ENCODE measurements around the gene HHATL.
"Not testable (repeated sequence)": the region's sequence is repeated elsewhere in the genome, so short reads cannot be mapped to it uniquely, and the experiment has no call there.

The HHATL gene

DNA sequence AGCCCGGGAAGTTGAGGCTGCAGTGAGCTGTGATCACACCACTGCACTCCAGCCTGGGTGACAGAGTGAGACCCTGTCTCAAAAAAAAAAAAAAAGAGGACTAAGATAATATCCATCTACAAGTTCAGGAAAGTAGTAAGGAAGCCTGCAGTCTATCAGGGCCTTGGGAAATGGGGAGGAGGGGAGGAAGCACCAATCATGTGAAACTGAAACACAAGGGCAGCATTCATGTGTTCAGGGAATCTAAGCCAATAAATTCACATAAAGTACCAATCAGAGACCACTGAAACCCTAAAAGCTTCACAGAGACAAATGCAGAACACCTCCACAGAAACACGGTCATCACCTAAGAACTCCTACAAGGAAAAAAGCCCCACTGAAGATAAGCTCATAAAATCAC is 22.9 kb upstream of the HHATL start:
- Histone ChIP-seq H3K9ac (ENCODE audit: low read depth, low read length) (no peak overlapping the region), H3K9me3 (ENCODE audit: insufficient read depth, low read depth, low read length) (no peaks in the 10 kb centered on the region), H3K36me3 (ENCODE audit: insufficient read depth, low read length) (no peaks in the 10 kb centered on the region), H3K27ac (ENCODE audit: low read depth, low read length) (no peak overlapping the region), H3K4me3 (ENCODE audit: low read length) (no peak overlapping the region), H3K27me3 (ENCODE audit: insufficient read depth, low read length) (no peaks in the 10 kb centered on the region), H3K4me1 (ENCODE audit: insufficient read depth, low read length) (no peaks in the 10 kb centered on the region)
- WGBS: 91% methylated on average over 2 of the region's 2 CpGs

DNA sequence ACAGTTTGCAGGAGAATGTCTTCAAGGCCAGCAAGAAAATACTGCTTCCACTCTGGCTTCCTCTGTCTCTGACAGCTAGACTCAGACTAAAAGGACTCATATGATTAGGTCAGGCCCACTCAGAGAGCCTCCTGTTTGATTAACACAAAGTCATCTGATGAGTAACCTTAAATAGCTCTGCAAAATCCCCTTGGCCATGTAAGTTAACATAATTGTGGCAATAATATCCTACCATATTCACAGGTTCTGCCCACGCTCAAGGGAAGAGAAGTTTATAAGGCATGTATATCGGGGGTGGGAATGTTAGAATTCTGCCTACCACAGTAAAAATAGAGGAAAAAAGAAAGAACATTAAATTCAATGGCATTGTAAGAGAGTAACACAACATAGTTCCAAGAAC is 20.6 kb upstream of the HHATL start:
- no peaks in the 10 kb centered on the region for H3K9me3 ChIP-seq (ENCODE audit: insufficient read depth, low read depth, low read length)
- H3K27ac ChIP-seq (ENCODE audit: low read depth, low read length): no peak overlapping the region
- H3K4me1 ChIP-seq (ENCODE audit: insufficient read depth, low read length): no peaks in the 10 kb centered on the region
- WGBS: no CpG with 5 or more reads among the region's 2 CpGs
- no peaks in the 10 kb centered on the region for H3K27me3 ChIP-seq (ENCODE audit: insufficient read depth, low read length)
- no peaks in the 10 kb centered on the region for H3K36me3 ChIP-seq (ENCODE audit: insufficient read depth, low read length)
- H3K4me3 ChIP-seq (ENCODE audit: low read length): no peak overlapping the region
- no peak overlapping the region for H3K9ac ChIP-seq (ENCODE audit: low read depth, low read length)

DNA sequence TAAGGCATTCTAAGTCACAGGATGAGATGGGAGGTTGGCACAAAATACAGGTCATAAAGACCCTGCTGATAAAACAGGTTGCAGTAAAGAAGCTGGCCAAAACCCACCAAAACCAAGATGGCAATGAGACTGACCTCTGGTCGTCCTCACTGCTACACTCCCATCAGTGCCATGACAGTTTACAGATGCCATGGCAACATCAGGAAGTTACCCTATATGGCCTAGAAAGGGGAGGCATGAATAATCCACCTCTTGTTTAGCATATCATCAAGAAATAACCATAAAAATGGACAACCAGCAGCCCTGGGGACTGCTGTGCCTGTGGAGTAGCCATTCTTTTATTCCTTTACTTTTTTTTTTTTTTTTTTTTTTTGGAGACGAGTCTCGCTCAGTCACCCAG is 19.8 kb upstream of the HHATL start:
- H3K27me3 ChIP-seq (ENCODE audit: insufficient read depth, low read length); H3K9me3 ChIP-seq (ENCODE audit: insufficient read depth, low read depth, low read length); H3K27ac ChIP-seq (ENCODE audit: low read depth, low read length); H3K4me1 ChIP-seq (ENCODE audit: insufficient read depth, low read length); H3K9ac ChIP-seq (ENCODE audit: low read depth, low read length); H3K4me3 ChIP-seq (ENCODE audit: low read length); H3K36me3 ChIP-seq (ENCODE audit: insufficient read depth, low read length): not testable (repeated sequence)
- WGBS: 86% methylated on average over 3 of the region's 3 CpGs

DNA sequence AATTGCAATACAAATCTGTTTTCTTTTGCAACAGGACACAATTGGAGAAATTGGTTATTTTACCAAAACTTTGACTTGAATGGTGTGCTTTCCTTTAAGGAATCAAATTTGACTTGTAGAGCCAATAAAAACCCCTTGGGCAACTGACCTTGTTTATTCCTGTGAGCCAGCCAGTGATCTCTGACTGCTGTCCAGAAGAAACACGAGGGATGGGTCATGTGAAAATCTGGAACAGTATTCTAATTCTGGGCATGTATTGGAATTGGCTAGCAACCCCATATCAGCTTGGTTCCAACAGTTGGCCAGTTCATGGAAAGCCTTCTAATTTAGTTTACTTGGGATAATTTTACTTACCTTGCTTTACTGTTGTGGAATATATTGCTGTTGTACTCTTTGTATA is 19.1 kb upstream of the HHATL start:
- no peaks in the 10 kb centered on the region for H3K27me3 ChIP-seq (ENCODE audit: insufficient read depth, low read length)
- no peak overlapping the region for H3K9ac ChIP-seq (ENCODE audit: low read depth, low read length)
- no peaks in the 10 kb centered on the region for H3K36me3 ChIP-seq (ENCODE audit: insufficient read depth, low read length)
- WGBS: 85% methylated on average over 1 of the region's 1 CpG
- no peak overlapping the region for H3K27ac ChIP-seq (ENCODE audit: low read depth, low read length)
- H3K9me3 ChIP-seq (ENCODE audit: insufficient read depth, low read depth, low read length): no peaks in the 10 kb centered on the region
- H3K4me1 ChIP-seq (ENCODE audit: insufficient read depth, low read length): no peaks in the 10 kb centered on the region
- no peak overlapping the region for H3K4me3 ChIP-seq (ENCODE audit: low read length)

DNA sequence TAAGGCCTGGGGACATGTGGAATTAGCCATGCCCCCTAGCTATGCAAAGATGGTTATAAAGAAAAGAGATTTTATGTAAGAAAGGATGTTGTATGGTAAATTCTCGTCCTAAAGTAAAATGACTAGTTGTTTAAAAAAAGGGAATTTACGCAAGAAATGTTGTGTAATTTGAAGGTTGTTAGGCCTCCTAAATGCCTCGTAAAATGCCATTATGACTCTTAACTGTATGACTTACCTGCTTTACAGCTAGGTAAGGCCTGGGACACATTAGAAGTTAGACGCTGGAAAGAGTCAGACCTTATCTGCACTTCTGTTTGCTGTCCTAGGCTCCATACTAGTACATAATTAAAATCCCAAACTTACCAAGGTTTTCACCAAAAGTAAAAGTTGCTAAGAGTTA is 17.5 kb upstream of the HHATL start:
- 94% methylated on average over 4 of the region's 4 CpGs for WGBS
- H3K9me3 ChIP-seq (ENCODE audit: insufficient read depth, low read depth, low read length): no peaks in the 10 kb centered on the region
- H3K4me1 ChIP-seq (ENCODE audit: insufficient read depth, low read length): no peaks in the 10 kb centered on the region
- no peaks in the 10 kb centered on the region for H3K36me3 ChIP-seq (ENCODE audit: insufficient read depth, low read length)
- H3K9ac ChIP-seq (ENCODE audit: low read depth, low read length): no peak overlapping the region
- no peak overlapping the region for H3K4me3 ChIP-seq (ENCODE audit: low read length)
- H3K27ac ChIP-seq (ENCODE audit: low read depth, low read length): no peak overlapping the region
- H3K27me3 ChIP-seq (ENCODE audit: insufficient read depth, low read length): no peaks in the 10 kb centered on the region

DNA sequence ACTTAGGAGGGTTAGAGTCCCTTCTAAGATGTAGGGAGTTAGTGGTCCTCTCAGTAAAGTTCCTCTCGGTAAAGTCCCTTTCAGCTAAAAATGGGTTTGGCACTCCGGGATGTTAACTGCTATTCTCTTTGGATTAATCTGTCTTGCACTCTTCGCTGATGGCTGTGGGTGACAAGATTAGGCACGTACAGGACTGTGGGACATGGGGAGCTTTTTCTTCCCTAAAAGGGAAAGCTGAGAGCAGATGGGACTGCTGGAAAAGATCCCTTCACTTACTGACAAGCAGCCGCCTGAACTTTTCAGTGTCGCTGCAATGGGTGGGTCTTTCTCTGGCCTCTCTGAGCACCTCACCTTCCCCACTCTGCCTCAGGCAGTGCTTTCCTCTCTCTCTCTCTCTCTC is 16.4 kb upstream of the HHATL start:
- H3K27me3 ChIP-seq (ENCODE audit: insufficient read depth, low read length): no peaks in the 10 kb centered on the region
- no peaks in the 10 kb centered on the region for H3K9me3 ChIP-seq (ENCODE audit: insufficient read depth, low read depth, low read length)
- no peaks in the 10 kb centered on the region for H3K4me1 ChIP-seq (ENCODE audit: insufficient read depth, low read length)
- no peak overlapping the region for H3K9ac ChIP-seq (ENCODE audit: low read depth, low read length)
- no peak overlapping the region for H3K27ac ChIP-seq (ENCODE audit: low read depth, low read length)
- no peaks in the 10 kb centered on the region for H3K36me3 ChIP-seq (ENCODE audit: insufficient read depth, low read length)
- H3K4me3 ChIP-seq (ENCODE audit: low read length): no peak overlapping the region
- 84% methylated on average over 6 of the region's 6 CpGs for WGBS

DNA sequence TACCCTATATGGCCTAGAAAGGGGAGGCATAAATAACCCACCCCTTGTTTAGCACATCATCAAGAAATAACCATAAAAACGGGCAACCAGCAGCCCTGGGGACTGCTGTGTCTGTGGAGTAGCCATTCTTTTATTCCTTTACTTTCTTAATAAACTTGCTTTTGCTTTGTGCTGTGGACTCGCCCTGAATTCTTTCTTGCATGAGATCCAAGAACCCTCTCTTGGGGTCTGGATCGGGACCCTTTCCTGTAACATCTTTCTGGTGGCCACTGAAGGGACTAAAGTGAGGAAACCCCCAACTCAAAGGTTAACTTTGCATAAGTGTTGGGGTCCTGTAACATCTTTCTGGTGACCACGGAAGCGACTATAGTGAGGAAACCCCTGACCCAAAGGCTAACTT is 15.7 kb upstream of the HHATL start:
- Histone ChIP-seq H3K36me3 (ENCODE audit: insufficient read depth, low read length) (no peaks in the 10 kb centered on the region), H3K4me3 (ENCODE audit: low read length) (no peak overlapping the region), H3K9ac (ENCODE audit: low read depth, low read length) (no peak overlapping the region), H3K9me3 (ENCODE audit: insufficient read depth, low read depth, low read length) (no peaks in the 10 kb centered on the region), H3K27me3 (ENCODE audit: insufficient read depth, low read length) (no peaks in the 10 kb centered on the region), H3K4me1 (ENCODE audit: insufficient read depth, low read length) (no peaks in the 10 kb centered on the region), H3K27ac (ENCODE audit: low read depth, low read length) (no peak overlapping the region)
- whole genome bisulfite sequencing: 88% methylated on average over 5 of the region's 5 CpGs

DNA sequence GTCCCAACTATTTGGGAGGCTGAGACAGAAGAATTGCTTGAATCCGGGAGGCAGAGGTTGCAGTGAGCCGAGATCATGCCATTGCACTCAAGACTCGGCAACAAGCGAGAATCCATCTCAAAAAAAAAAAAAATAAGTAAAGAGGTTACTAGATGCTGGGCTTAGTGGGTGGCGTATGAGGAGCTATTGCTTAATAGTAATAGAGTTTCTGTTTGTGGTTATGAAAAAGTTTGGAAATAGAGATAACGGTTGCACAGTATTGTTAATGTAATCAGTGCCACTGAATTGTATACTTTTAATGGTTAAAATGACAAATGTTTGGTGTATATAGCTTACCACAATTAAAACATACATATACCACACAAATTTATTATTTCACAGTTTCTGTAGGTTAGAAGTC is 14.7 kb upstream of the HHATL start:
- H3K4me3 ChIP-seq (ENCODE audit: low read length): no peak overlapping the region
- no peaks in the 10 kb centered on the region for H3K36me3 ChIP-seq (ENCODE audit: insufficient read depth, low read length)
- H3K4me1 ChIP-seq (ENCODE audit: insufficient read depth, low read length): no peaks in the 10 kb centered on the region
- whole genome bisulfite sequencing: 93% methylated on average over 6 of the region's 6 CpGs
- H3K27ac ChIP-seq (ENCODE audit: low read depth, low read length): no peak overlapping the region
- no peak overlapping the region for H3K9ac ChIP-seq (ENCODE audit: low read depth, low read length)
- no peaks in the 10 kb centered on the region for H3K27me3 ChIP-seq (ENCODE audit: insufficient read depth, low read length)
- no peaks in the 10 kb centered on the region for H3K9me3 ChIP-seq (ENCODE audit: insufficient read depth, low read depth, low read length)

DNA sequence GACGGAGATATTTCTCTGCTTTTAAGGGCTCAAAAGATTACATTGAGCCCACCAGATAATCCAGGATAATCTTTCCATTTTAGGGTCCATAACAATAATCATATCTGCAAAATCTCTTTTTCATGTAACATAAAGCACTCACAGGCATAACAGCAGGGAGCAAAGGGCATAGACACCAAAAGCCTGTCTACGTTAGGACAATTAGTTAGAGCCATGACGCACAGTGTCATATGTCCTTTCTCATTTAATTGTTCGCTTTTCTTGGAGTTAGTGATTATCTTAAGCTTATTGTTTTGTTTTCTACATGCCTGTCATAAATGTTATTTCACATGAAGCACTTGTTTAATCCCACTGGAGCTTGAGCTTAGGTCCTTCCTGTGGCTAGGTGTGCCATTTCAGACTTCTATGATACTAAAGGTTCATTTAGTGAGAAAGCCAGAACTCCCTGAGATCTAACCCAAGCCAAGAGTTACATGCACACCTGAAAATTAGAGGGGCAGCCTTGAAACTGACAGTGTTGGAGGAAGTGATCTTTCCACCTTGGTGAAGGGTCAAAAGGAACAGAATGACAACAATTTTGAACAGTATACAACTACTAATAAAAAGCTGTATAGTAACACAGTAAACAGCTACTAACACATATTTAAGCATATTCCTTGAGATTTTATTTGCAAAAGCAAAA is 11.7 kb upstream of the HHATL start:
- Histone ChIP-seq H3K4me1 (ENCODE audit: insufficient read depth, low read length) (no peaks in the 10 kb centered on the region), H3K9me3 (ENCODE audit: insufficient read depth, low read depth, low read length) (no peaks in the 10 kb centered on the region), H3K27me3 (ENCODE audit: insufficient read depth, low read length) (no peaks in the 10 kb centered on the region), H3K9ac (ENCODE audit: low read depth, low read length) (no peak overlapping the region), H3K4me3 (ENCODE audit: low read length) (no peak overlapping the region), H3K27ac (ENCODE audit: low read depth, low read length) (no peak overlapping the region), H3K36me3 (ENCODE audit: insufficient read depth, low read length) (no peaks in the 10 kb centered on the region)
- WGBS: 92% methylated on average over 4 of the region's 4 CpGs

DNA sequence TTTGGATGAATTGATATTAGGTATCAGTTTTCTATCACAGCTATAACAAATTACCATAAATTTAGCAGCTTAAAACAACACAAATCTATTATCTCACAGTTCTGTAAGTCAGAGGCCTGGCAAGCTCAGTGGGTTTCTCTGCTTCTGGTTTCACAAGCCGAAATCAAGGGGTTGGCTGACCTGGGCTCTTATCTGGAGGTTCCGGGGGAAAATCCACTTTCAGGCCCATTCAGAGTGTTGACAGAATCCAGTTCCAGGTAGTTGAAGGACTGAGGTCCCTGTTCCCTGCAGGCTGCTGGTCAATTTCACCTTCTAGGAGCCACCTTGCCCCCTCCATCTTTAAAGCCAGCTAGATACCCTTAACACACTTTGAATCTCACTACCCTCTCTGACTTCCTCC is 11.1 kb upstream of the HHATL start:
- WGBS: 94% methylated on average over 2 of the region's 2 CpGs
- no peak overlapping the region for H3K4me3 ChIP-seq (ENCODE audit: low read length)
- no peak overlapping the region for H3K27ac ChIP-seq (ENCODE audit: low read depth, low read length)
- no peaks in the 10 kb centered on the region for H3K9me3 ChIP-seq (ENCODE audit: insufficient read depth, low read depth, low read length)
- H3K27me3 ChIP-seq (ENCODE audit: insufficient read depth, low read length): no peaks in the 10 kb centered on the region
- H3K4me1 ChIP-seq (ENCODE audit: insufficient read depth, low read length): no peaks in the 10 kb centered on the region
- H3K36me3 ChIP-seq (ENCODE audit: insufficient read depth, low read length): no peaks in the 10 kb centered on the region
- H3K9ac ChIP-seq (ENCODE audit: low read depth, low read length): no peak overlapping the region

DNA sequence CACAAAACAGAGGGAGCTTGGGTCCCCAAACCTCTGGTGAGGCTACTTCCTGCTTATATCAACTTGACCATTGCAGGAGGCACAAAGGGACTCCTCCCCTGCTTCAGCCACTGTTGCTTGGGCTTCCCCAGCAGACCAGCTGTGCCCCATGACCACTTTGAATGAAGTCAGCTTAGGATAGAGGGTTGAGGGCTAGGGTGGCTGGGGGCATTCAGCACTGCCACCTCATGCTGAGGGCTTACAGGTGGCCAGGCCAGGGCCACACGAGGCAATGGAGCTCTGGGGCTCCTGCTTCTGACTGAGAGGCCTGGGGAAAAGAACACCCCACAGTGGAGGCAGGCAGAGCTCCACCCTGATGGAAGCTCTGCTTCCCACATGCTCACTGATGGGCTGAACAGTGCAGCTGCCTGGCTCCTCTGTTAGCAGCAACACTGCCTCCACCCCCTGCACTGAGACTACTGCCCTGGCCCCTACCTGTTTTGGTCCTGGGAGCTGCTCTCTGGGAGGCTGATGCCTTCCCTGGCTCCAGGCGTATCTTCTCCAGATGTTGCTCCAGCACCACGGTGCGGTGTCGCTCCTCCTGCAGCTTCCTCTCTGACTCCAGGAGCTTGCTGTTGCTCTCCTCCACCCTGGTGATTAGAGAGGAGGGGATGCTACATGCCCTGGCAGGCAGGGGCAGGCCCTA is 10.2 kb upstream of the HHATL start:
- Histone ChIP-seq H3K9ac (ENCODE audit: low read depth, low read length) (no peak overlapping the region), H3K4me3 (ENCODE audit: low read length) (no peak overlapping the region), H3K4me1 (ENCODE audit: insufficient read depth, low read length) (no peaks in the 10 kb centered on the region), H3K27me3 (ENCODE audit: insufficient read depth, low read length) (no peaks in the 10 kb centered on the region), H3K27ac (ENCODE audit: low read depth, low read length) (no peak overlapping the region), H3K36me3 (ENCODE audit: insufficient read depth, low read length) (no peaks in the 10 kb centered on the region), H3K9me3 (ENCODE audit: insufficient read depth, low read depth, low read length) (no peaks in the 10 kb centered on the region)
- 92% methylated on average over 5 of the region's 5 CpGs for WGBS

DNA sequence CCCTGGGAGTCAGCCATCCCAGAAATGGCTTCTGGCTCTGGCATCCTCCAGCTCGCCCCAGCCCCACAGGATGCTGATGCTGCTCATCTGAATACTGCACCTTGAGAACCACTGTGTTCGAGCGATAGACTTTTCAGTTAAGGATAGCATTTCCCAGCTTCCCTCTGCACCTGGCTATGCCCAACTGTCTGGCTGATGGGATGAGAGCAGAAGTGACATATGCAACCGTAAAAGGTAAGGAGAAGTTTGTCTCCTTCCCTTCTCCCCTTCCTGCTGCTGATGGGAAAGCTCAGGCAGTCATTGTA is 9.7 kb upstream of the HHATL start:
- H3K4me1 ChIP-seq (ENCODE audit: insufficient read depth, low read length): no peaks in the 10 kb centered on the region
- no peak overlapping the region for H3K9ac ChIP-seq (ENCODE audit: low read depth, low read length)
- no peaks in the 10 kb centered on the region for H3K36me3 ChIP-seq (ENCODE audit: insufficient read depth, low read length)
- H3K27me3 ChIP-seq (ENCODE audit: insufficient read depth, low read length): no peaks in the 10 kb centered on the region
- H3K4me3 ChIP-seq (ENCODE audit: low read length): no peak overlapping the region
- no peaks in the 10 kb centered on the region for H3K9me3 ChIP-seq (ENCODE audit: insufficient read depth, low read depth, low read length)
- WGBS: 90% methylated on average over 4 of the region's 4 CpGs
- H3K27ac ChIP-seq (ENCODE audit: low read depth, low read length): no peak overlapping the region

All from HUES64 (cell line).